Pancreas (tissue), 10 donors: ENCODE data around the gene ENKD1. TPM values are rescaled to one million over a fixed set of nuclear protein-coding genes. Genes with fewer than 3 reads are reported as not detected.

ENCODE experiments used
- ATAC-seq, 4 donors: fragments of 200-7000 bp; cut with Tn5 transposase; one replicate each; pipeline versions ENCODE4 v1.8.0 to v1.9.1; 2020; ENCODE audit warnings: mild to moderate bottlenecking in 4 of 4, moderate library complexity in 4 of 4
- DNase-seq, 6 donors: peaks; one replicate each; pipeline ENCODE4 v3.0.0-alpha.2; 2020
- FAIRE-seq: peaks from 2 replicates; lab custom pipeline; 2012; peaks lifted over from hg19 to GRCh38; lab: Jason Lieb, UNC
- H3K27ac ChIP-seq, 4 donors: fragments of 200-600 bp; sonication (generic); 1 replicate in 3 of 4; 2 replicates in 1 of 4; pipeline versions ENCODE4 v1.5.0 to v1.8.0; 2020
- H3K27me3 ChIP-seq, 4 donors: fragments of 200-600 bp; one replicate each; pipeline ENCODE4 v1.8.0; 2021
- H3K36me3 ChIP-seq, 3 donors: fragments of 200-600 bp; sonication (generic) in 1 of 3; one replicate each; pipeline versions ENCODE4 v1.5.0 to v1.8.0; 2020 to 2021
- H3K4me1 ChIP-seq, 3 donors: fragments of 200-600 bp; one replicate each; pipeline ENCODE4 v1.8.0; 2021
- H3K4me3 ChIP-seq, 4 donors: fragments of 200-600 bp; sonication (generic) in 2 of 4; one replicate each; pipeline versions ENCODE4 v1.5.0 to v1.8.0; 2020 to 2021
- H3K9me3 ChIP-seq, 4 donors: fragments of 200-600 bp; one replicate each; pipeline ENCODE4 v1.8.0; 2021
- WGBS, 2 donors: extraction: QIAGEN DNeasy Blood & Tissue Kit; methylation state at CpG; one replicate each; pipeline ENCODE4 v1.1.7; 2013; 5-methylcytosine and 5-hydroxymethylcytosine counted together
- intact Hi-C, 3 donors: fragments of 100-400 bp; cut with DNase I; formaldehyde crosslinking; loops; one replicate each; pipeline versions ENCODE4 v1.11.1 to v1.14.2; 2022
- polyA plus RNA-seq, 2 donors: library from polyadenylated mRNA; stranded (reverse); fragments of 200-250 nt; gene quantifications; one replicate each; pipeline ENCODE4 v1.2.3, GENCODE V29; 2013
- total RNA-seq, 6 donors: library from RNA; stranded (reverse); fragmentation: NEBNext Ultra II Directional in 4 of 6; extraction: Animal tissue kit (Norgen Biotek cat#: 25700) in 4 of 6; gene quantifications; one replicate each; pipeline versions ENCODE4 v1.2.1 to v1.2.4, GENCODE V29; 2021 to 2023
- TF ChIP-seq, protein P1 (sequence below), 4 donors: fragments of 200-600 bp; sonication (generic) in 3 of 4; IDR thresholded peaks; one replicate each; pipeline versions ENCODE4 v1.5.0 to v1.8.0; 2021; ENCODE audit warnings: antibody characterized with exemption in 4 of 4
- donor health status: healthy with polysubstance abuse.
- donor health status: DM: no; HTN: no; CAD: no; lungs with moderate emphysema.
- donor health status: DM: no; HTN: no; CAD: no.
- donor health status: control.
- donor health status: control.
- donor health status: Bipolar disorder and iron deficiency.
- donor health status: DM: yes; HTN: yes; CAD: no.
- donor health status: DM: no; HTN: no; CAD: no.
- donor health status: DM: no; HTN: no; CAD: no.
- donor health status: DM: yes; HTN: yes; CAD: no.

Gene ENKD1
- total and polyA plus RNA-seq, 8 donors, result 24.3 to 171 (median 47.5) TPM

GRCh38 chr16:67679935-67680897 lies 13.7 kb upstream of the ENKD1 start:
- Histone ChIP-seq H3K9me3 (no peaks in the 10 kb centered on the region), H3K36me3 (no peaks in the 10 kb centered on the region), H3K4me1 (no peaks in the 10 kb centered on the region), H3K27me3 (no peaks in the 10 kb centered on the region), H3K4me3 (no peak overlapping the region), H3K27ac (no peak overlapping the region)
- FAIRE-seq, result no peak
- no peak for DNase-seq
- intact Hi-C loops, result loop anchor here in 1 of 3 donors (10.0 kb wide), 1 partner anchor 245 kb away; no protein-coding TSS in a partner anchor
- no peak for ATAC-seq
- TF ChIP-seq, protein P1, sequence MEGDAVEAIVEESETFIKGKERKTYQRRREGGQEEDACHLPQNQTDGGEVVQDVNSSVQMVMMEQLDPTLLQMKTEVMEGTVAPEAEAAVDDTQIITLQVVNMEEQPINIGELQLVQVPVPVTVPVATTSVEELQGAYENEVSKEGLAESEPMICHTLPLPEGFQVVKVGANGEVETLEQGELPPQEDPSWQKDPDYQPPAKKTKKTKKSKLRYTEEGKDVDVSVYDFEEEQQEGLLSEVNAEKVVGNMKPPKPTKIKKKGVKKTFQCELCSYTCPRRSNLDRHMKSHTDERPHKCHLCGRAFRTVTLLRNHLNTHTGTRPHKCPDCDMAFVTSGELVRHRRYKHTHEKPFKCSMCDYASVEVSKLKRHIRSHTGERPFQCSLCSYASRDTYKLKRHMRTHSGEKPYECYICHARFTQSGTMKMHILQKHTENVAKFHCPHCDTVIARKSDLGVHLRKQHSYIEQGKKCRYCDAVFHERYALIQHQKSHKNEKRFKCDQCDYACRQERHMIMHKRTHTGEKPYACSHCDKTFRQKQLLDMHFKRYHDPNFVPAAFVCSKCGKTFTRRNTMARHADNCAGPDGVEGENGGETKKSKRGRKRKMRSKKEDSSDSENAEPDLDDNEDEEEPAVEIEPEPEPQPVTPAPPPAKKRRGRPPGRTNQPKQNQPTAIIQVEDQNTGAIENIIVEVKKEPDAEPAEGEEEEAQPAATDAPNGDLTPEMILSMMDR (IDR thresholded peaks at IDR 0.05), result no peak
- WGBS, 2 donors, result 83 to 87% methylated on average over 10 of the region's 10 CpGs

GRCh38 chr16:67678354-67679023 lies 11.9 kb upstream of the ENKD1 start:
- FAIRE-seq (no peak), ATAC-seq (no peak), DNase-seq (no peak)
- no peaks in the 10 kb centered on the region for H3K9me3 ChIP-seq
- intact Hi-C loops, result loop anchor here in 1 of 3 donors (10.0 kb wide), 1 partner anchor 246 kb away; no protein-coding TSS in a partner anchor
- H3K4me1 ChIP-seq, result peaks cover 1 to 9% (median 5%) of the 10 kb centered on the region in 3 donors
- no peak overlapping the region for H3K4me3 ChIP-seq
- TF ChIP-seq, protein P1 (IDR thresholded peaks at IDR 0.05), result no peak
- 89 to 91% methylated on average over 12 of the region's 12 CpGs for WGBS, 2 donors
- H3K27me3 ChIP-seq, result no peaks in the 10 kb centered on the region
- H3K27ac ChIP-seq, result no peak overlapping the region
- no peaks in the 10 kb centered on the region for H3K36me3 ChIP-seq

- 97 to 100% methylated on average over 1 of the region's 1 CpG for WGBS, 2 donors
- ATAC-seq (no peak), DNase-seq (no peak), FAIRE-seq (no peak)
- Histone ChIP-seq H3K9me3 (no peaks in the 10 kb centered on the region), H3K27me3 (no peaks in the 10 kb centered on the region), H3K4me1 (peaks cover 5 to 16% (median 9%) of the 10 kb centered on the region in 3 donors), H3K4me3 (no peak overlapping the region), H3K36me3 (no peaks in the 10 kb centered on the region), H3K27ac (no peak overlapping the region)
- intact Hi-C loops, result loop anchor here in 1 of 3 donors (10.0 kb wide), 1 partner anchor 247 kb away; no protein-coding TSS in a partner anchor
- TF ChIP-seq, protein P1 (IDR thresholded peaks at IDR 0.05), result no peak
Observed at GRCh38 chr16:67677712-67678111, 11.2 kb upstream of the ENKD1 start.

DNA sequence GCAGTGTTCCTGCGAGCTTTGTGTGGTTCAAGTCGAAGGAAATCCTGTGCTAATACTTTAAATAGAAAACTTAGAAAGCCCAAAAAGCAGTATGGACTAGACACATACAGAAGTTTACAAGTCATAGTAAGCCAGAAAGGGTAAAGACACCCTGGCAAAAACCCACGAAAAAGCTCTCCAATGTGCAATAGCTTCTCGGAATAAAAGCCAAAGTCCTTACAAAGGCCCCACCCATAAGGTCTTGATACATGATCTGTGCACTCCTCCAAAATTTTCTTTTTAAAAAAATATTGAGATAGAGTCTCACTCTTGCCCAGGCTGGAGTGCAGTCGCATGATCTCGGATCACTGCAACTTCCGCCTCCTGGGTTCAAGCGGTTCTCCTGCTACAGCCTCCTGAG lies 10.4 kb upstream of the ENKD1 start:
- intact Hi-C loops, result loop anchor here in 1 of 3 donors (10.0 kb wide), 1 partner anchor 248 kb away; no protein-coding TSS in a partner anchor
- DNase-seq (no peak), FAIRE-seq (no peak), ATAC-seq (no peak)
- Histone ChIP-seq H3K27me3 (no peaks in the 10 kb centered on the region), H3K4me3 (no peak overlapping the region), H3K4me1 (peaks cover 5 to 16% (median 9%) of the 10 kb centered on the region in 3 donors), H3K27ac (no peak overlapping the region), H3K9me3 (no peaks in the 10 kb centered on the region), H3K36me3 (no peaks in the 10 kb centered on the region)
- 83 to 86% methylated on average over 8 of the region's 8 CpGs for WGBS, 2 donors
- TF ChIP-seq, protein P1 (IDR thresholded peaks at IDR 0.05), result no peak
